CD4-positive, alpha-beta T cell treated with Interleukin-15 for 1 hour (primary cell): ENCODE data around the gene SYTL5.

Experiments used
- DNase-seq: peaks from one replicate; pipeline ENCODE4 v3.0.0-alpha.2; 2020

The SYTL5 gene

DNA sequence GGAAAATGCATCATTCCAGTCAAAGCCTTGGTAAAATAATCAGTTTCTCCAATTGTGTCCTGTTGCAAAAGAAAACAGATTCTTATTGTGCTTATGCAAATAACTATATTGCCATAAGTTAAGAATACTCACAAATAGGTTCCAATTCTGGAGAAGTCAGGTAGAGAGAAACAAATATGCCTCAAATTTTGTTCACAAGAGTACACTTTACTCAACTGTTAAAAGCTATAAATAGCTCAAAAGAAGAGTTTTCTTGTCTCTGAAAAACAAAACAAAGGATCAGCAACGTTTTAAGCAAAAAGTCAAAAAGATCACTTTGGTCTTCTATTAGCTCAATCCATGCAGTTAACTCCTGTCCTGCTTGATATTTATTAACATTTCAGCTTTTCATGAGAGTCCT lies 21.9 kb downstream of the SYTL5 start:
- no peak for DNase-seq

DNA sequence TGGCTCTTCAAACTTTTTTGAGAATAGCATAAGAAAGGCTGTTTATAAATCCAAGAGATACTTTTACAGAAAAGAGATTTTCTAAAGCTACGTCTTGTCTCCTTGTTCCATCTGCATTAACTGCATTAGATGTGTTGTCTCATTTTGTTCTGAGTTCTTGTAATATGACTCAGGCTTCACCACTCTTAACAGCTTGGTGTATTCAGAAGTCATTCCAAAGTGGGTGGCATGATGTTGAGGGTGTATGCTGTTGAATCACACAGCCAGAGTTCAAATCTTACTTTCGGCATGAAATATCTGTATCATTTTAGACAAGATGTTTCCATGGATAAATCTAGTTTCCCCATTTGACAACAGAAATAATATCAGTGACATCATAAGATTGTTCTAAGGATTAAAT lies 30.1 kb downstream of the SYTL5 start:
- no peak for DNase-seq

DNA sequence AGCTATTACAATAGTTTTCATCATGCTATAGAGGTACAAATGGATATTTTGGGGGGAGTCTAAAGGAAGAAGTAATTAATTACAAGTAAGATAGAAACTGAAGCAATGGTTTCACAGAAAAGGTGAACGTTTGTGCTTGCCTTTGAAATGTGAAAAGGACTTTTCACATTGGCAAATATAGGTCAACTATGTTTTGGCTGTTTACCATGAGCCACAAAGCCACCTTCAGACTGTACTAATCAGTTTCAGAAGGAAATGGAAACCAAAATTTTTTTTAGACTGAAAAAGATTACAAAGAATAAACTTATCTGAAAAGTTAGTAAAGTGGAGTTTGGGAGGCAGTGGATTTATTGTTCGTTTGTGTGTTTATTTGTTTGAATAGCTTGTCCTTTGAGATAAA lies 32.1 kb downstream of the SYTL5 start:
- no peak for DNase-seq

DNA sequence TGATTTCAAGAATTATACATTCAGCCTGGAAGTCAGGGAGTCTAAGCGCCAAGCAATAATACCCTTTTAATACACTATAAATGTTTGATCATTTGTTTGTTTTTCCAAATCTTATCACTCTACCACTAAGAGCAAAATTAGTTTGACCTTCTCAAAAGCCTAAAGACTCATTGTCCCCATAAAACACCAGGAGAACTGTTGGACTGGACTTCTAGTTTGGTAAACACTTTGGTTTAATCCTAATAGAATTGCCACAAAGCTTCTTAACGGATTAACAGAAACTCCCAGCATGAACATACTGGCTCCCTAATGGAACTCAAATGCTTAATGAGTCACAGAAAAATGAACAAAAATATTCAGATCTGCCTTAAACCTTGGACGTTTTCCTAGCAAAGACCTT lies 34.9 kb downstream of the SYTL5 start:
- DNase-seq = no peak

DNA sequence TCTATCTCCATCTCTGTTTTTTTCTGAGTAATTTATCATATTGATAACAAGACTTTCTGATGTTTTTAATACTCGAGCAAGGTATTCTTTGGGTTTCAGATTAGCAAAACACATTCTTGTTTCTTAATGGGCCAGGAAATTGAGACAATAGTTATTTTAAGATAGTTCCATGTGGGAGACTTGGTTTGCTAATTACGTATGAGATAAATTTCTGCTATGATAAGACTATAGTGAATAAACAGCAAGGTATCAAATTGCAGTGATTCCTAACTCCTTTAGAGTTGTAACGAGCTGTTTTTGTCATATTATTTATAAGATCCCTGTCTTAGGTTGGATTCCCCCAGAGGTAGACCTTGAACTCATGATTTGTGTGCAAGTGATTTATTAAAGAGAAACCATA lies 38.3 kb downstream of the SYTL5 start:
- no peak for DNase-seq

DNA sequence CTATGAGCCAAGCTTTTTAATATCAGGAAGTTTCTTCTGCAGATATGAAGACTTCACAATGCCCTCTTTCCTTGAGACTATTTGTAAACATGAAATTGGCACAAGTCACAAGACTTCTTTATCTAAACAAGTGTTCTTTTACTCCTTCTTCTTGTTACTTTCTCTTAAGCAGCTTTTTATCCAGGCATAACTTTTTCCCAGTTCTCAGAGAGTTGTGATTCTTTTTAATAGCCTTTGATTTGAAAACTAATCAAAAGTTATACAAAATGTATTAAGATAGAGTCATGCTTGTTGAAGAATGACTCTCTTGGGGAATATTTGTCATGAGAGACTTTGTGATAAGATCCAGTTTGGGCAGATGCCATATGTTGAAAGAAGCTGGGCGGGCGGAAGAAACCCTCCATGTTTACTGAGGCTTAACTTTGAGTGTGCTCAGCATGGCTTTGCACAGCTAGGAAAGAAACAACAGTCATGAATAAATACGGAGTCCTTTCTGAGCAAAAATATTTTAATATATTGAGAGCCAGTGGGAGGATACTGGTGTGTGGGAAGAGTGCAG lies 39.3 kb downstream of the SYTL5 start:
- DNase-seq = no peak

DNA sequence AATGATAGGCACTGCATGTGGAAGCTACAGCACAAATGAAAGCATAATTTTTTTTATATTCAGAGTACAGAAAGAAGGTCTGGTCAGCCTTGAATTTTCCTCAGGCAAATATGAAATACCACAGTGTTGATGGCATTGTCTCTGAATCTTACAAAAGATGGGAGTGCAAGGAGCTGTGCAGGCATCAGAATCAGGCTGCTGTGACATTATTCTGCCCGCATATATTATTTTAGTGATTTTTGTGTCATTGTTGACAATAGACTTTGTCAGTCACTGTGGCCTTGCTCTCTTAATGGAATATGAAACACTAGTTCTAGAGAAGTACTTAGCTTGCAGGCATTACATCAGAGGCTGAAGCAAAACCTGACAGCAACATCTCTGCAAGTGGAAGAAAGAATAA lies 42.5 kb downstream of the SYTL5 start:
- no peak for DNase-seq

DNA sequence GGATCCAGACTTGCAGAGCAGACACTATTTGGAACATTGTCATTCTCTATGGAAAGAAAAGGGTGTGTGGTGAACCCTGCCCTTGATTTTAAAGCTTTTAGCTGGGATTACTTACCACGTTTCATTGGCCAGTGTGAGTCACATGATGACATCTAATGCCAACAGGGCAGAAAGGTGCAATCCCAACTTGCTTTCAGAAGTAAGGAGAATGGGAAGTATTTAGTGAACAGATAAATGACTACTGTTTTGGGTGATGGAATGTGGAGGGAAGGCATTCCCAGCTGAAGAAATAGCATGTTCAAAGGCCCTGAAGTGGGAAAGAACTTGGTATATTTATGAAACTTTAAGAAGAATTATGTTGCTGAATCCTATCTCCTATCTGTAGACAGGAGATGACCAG lies 44.5 kb downstream of the SYTL5 start:
- no peak for DNase-seq

DNA sequence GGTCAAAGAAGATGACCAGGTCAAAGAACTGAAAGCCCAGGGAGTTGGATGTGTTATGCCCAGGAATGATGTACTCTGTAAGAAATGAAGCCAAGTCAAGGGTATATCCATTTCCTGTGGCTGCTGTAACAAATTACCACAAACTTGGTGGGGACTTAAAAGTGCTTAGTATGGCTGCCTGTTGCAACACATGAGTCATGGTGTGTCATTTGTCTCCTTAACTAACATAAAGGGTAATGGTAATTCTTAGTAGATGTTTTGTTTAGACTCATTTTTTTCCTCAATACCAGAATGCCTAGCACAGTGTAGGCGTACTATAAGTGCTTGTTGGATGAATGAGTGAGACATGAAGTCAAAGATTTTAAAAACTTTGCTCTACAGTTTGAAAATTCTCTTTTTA lies 45.7 kb downstream of the SYTL5 start:
- no peak for DNase-seq

DNA sequence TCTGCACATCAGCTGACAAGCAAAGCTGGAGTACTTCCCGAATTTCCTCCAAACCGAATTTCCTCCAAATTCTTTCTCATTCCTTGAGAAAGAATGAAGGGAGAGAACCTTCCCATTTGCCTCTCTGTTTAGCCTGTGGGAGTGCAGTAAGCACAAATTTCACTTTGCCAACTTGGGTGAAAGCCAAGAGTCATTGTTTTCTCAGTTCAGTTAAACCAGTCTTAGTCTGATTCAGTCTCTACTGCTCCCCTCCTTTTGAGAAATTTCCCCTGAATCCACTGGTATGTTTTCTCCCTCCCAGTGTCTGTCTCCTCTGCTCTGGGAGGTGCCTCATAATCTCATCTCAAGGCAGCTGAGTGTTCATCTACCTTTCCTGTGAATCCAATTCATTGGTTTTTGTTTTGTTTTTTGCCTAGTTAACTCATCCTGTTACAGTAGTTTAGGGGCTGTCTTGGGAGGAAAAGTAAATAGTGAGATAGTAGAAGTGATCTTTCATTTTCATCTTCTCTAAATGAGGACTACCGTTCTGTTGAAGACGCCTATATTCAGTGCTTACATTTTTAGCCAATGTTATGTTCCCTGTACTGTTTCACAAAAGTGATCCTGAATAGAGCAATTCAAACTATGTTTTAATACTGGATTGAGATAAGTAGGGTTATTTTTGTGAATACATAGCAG lies 49.0 kb downstream of the SYTL5 start:
- DNase-seq = no peak

DNA sequence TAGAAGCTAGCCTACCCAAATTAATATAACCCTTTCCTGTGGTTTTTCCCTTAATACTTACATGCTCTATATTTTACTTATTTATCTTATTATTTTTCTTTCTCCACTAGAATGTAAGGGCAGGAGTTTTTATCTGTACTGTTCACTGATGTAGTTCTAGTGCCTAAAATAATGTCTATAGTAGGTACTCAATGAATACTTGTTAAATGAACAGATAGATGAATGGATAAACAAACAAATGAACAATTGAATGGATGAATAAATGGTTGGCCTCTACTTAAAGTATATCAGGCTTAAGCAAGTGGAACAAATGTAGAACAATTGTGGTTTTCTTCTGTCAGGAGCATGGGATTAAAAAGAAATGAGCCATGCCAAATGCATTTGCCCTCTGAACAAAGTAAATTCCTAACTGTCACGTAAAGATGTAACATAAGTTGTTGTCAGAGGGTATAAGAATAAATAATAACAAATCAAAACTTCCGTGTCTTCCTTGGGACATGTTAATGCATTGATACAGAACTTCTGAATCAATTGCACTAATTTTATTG lies 54.1 kb downstream of the SYTL5 start:
- DNase-seq = no peak

DNA sequence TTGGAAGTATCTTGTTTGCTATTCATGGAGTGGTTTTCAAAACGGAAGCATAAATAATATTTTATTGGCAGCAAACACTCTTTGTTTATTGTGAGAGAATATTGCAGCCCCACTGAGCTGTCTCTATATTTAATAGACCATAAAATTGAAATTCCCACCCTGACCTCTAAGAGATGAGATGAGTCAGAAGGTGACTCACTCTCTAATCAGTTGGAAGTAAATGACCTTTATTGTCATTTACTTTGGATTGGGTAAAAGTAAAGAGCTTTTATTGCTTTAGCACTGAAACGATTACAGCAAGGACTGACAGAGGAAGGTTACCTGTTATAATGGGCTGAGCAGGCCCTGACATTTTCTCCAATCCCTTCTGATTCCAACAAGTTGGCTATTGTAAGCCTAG lies 55.0 kb downstream of the SYTL5 start:
- DNase-seq = no peak

DNA sequence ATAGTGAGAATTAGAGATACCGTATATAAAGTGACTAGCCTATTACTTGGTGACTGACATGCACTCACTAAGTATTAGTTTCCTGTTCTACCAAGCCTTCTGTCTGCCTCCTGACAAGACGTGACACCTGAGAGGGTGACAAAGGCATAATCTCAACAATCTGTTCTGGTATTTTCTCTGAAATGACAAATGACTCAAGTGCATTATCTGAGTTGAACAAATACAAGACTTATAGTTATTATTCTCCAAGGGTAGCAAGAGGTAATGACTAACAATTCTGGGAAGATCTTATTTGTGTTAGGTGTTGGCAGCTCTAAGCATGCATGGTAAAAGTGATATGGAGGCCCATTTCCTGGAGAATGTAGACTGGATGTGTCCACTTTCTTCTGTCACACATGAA lies 60.6 kb downstream of the SYTL5 start:
- no peak for DNase-seq

DNA sequence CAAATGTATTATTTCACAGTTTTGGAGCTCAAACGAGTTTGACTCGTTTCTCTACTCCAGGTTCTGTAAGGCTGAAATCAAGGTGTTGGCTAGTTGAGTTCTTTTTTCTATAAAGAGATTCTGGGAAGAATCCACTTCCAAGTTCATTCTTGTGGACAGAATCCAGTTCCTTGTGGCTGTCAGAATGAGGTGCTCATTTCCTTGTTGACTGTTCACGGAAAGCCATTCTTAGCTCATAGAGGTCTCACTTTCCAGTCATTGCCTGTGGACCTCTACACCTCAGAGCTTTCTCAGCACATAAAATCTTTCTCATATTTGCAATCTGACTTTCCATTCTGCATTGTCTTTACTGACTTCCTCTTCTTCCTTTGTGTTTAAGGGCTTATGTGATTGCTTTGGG lies 62.9 kb downstream of the SYTL5 start:
- DNase-seq = no peak

DNA sequence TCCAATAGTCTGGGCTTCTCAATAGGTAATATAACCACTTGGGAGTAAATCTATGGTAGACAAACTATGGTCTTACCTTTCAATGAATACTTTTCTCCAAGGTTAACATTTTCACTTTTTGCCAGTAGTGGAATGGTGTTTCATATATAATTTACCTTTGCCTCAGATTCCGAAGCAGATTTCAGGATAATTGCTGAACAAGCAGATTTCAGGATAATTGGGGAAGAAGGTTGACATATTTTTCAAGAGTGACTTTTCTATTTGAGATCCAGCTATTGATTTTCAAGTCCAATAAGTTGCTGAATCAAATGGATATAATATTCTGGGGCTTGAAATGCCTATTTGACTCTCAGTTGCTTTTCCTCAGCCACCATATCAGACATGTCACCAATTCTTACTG lies 63.6 kb downstream of the SYTL5 start:
- DNase-seq = no peak

DNA sequence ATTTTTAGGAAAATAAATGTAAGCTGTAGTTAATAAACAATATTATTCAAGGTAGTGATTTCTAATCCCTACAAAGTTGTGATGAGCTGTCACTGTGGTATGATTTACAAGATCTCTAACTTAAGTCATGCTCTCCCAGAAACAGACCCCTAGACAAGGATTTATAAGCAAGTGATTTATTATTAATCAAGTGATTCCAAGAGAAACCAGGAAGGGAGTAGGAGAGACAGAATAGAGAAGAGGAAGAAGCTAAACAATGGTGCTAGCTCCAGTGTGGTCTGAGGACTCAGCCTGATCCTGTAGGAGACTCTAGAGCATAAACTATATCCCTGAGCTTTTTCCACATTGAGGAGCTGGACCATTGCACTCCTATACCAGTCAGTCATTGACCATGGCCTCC lies 73.1 kb downstream of the SYTL5 start:
- no peak for DNase-seq

DNA sequence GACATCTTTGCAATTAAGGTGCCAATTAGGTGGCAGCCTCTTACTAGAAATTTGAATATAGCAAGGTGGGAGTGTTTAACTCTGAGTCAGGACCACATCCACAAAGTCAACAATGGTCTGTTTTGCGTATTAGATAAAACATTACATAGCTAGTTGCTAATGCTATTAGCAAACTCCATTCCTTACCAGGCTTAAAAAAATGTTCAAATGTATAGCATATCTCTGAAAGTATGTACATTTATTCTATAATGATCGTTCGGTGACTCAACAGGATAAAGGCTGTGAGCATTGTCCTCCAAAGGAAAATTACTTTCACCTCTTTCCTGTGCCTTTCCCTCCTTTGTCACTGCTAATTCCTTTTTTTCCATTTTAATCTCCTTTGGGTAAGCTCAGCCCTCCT lies 74.5 kb downstream of the SYTL5 start:
- no peak for DNase-seq

DNA sequence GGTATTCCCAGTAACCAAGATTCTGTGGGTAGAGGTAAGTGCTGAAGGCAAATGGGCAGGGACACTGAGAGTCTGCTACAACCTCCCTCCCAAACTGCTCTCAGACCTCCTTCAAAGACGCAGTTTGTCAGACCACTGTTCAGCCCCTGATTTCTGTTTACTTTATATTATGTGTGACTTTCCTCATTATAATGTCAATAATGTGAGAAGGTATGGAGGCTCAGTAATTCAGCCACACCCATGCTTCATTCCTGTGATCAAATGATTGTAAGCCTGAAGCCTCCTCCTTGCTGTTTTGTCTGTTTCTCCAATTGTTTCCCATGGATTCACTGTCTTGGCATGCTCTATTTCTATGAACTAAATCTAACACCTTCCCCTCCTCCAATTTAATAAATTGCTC lies 75.6 kb downstream of the SYTL5 start:
- DNase-seq = no peak

DNA sequence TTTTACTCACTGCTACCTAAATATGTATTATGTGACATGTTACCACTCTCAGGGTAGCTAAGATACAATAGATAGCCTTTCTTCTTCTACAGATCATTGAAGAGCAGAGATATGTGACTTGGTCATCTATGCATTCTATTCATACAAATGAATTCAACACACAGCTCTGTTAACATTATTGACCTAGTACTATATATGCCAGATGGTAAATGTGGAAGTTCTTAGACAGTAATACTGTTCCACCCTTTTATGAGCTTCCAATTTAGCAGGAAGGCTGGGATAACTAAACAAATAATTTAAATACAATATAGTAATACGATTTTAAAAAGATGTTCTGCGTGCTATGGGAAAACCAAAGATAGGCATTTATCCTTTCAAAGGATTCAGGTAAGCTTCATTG lies 76.0 kb downstream of the SYTL5 start:
- no peak for DNase-seq

DNA sequence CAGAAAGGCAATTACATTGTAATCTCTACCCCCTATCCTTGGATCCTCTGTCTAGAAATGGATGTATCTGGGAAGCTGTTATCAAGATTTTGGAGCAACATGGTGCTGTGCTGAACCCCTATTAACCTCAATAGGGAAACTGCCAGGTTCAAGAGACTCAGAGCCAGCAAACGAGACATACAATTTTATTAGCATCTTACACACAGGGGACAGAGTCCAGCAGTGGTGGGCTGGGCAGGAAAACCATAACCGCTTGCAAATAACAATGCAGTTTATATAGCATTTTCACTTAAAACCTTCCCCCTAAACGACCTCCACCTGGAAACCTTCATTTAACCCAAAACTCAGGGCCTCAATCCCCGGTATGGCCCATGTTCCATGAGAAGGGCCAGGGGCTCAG lies 79.5 kb downstream of the SYTL5 start:
- no peak for DNase-seq

DNA sequence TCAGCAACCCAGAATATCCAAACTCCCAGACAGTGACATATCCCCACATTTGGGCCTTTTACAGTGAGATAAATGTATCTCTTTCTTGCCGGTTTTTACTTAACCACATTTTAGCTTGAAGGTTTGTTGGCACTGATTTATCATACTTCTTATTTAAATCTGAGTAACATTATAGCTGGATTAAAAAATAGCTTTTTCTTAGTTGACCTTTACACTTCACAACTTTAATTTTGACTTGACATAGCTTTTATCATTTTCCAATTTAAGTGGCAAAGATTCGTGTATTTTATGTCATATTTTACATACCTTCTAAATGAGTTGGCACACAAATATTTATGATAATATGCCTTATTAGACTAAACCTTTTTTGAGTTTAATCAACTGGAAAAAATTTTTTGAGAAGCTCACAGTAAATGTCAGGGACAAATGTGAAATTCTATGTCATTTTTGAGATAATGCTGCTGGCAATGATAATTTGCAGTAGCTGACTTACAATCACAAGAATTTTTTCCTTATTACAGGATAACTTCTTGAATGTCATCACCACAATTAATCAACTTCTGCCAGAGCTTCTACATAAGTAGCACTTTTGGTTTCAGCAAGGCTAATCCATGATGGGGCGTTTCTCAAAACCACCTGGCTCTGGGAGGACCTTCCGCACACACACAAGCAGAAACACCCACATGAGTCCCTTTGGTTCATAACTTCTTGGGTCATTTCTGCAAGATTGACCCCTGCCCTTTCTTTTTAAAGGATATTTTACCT lies 80.3 kb downstream of the SYTL5 start:
- no peak for DNase-seq

DNA sequence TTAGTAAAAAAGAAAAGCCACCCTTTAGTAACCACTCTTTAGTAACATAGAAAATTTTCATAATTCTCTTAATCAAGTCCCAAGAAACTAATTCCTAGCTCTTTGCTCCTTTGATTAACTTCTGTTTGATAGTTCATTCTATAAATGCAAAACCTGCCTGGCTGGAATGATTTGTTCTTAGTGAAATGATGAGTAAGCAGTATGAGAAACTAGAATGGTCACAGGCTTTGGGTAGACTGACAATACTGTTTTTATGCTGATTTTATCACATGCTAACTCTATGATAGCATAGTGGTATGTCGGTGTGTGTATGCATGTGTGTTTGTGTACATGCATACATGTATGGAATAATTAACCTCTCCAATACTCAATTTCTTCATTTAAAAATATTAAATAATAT lies 81.2 kb downstream of the SYTL5 start:
- DNase-seq = no peak

DNA sequence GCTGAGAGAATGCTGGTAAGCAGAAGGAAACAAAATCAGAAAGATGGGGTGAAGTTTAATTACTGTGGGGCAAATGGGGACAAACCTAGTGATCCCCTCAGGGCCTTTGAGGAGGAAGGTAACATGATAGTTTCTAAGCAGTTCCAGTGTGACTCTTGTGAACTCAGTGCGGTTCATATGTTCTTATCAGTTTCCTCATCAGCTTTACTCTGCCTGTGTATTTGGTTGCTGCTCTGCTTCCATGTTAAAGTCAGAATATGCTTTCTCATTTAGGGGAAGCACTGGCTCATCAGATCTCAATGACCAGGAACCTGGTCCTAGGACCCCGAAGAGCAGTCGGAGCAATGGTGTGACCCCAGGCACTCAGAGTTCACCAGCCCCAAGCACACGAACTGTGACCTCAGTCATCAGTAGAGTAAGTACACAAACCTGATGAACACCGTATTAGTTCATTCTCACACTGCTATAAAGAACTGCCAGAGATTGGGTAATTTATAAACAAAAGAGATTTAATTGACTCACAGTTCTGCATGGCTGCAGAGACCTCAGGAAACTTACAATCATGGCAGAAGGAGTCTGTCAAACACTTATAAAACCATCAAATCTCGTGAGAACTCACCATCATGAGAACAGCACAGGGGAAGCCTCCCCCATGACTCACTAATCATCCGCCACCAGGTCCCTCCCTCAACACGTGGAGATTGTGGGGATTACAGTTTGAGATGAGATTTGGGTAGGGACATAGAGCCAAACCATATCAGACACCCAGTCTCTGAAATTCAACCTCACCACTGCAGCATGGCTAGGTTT lies 83.0 kb downstream of the SYTL5 start:
- no peak for DNase-seq
